Stimulated activated CD4-positive, alpha-beta T cell treated with anti-CD3 and anti-CD28 coated beads, Interleukin-1b, Interleukin-23, amount 100 ng/mL, for 1 hour (primary cell): Measurements from ENCODE around the gene GALNT10.

Source experiments
- DNase-seq, 2 donors: peaks; one replicate each; pipeline ENCODE4 v3.0.0-alpha.2; 2020; ENCODE audit warnings: low read depth in 2 of 2

The GALNT10 gene

DNA sequence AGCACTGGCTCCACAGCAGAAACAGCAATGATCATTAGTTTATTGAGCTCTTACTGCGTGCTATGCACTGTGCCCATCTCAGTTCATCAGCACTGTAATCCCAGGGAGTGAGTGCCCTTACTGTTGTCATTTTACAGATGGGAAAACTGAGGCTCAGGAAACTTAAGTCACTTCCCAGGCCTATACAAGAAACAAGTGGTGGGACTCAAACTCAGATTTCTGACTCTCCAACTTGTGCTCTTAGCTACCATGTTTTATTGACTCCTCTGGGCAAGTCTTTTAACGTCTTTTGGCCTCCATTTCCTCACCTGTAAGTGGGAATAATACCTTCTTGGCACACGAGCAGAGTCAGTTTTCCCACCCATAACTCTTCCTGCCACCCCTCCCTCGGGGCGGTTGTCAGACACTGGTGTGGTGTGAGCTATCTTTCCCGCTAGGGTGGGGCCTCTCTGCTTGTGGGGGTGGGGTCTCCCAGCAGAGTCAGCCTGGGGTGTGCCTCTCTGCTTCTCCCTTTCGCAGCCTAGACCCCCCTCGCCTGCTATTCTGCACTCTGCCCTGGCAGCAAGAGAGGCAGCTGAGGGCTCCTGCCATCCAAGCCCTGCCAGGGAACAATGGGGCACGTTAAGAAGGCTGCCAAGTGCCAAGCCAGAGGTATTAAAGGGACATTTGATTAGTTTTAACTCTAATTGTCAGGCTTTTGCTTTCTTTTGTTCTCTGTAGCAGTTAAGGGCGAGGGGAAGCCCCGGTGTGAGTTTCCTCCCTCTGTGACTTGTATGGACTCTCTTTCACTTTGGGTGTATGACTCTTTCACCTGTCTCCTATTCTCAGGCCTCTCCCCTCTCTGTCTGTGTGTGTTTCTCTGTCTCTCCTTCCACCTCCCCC, 12.1 kb downstream of the GALNT10 start:
- DNase-seq, result peak in 1 of 2 donors; percentile 29

DNA sequence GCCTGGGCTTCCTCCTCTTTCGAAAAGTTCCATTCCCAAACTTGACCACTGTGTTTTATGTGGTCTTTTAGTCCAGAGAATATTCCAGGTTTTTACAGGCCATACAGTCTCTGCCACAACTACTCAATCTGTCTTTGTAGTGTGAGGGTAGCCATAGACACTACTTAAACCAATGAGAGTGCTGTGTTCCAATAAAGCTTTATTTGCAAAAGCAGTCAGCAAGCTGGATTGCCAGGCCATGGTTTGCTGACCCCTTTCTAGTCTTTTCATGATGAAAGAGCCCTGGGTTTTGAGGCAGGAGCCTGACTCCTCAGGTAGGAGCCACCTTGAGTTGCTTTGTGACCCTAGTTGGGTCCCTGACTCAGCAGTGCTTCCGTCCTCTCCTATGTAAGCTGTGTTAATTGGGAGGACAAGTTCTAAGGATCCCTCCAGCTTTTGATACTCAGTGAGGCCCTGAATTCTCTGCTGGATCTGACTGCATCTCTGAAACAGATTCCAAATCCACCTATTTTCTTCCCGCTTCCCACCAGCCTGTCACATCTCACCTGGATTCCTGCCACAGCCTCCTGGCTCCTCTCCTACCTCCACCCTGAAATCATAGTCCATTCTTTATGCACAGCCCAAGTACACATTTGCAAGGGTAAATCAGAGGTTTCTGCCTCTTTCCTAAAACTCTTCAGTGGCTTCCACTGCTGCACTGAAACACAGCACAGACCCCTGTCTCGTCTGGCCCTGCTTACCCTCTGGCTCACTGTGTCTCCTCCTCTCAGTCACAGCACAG, 13.5 kb downstream of the GALNT10 start:
- DNase-seq, result no peak

- no peak for DNase-seq
These were observed 15.0 kb downstream of the GALNT10 start for GRCh38 chr5:154205441-154206117.

GRCh38 chr5:154206311-154206710, 15.8 kb downstream of the GALNT10 start:
- DNase-seq, result no peak

GRCh38 chr5:154207204-154207603, 16.7 kb downstream of the GALNT10 start:
- DNase-seq, result no peak

- no peak for DNase-seq
These were observed 19.1 kb downstream of the GALNT10 start for GRCh38 chr5:154209591-154210081.

- DNase-seq, result no peak
These were observed 19.6 kb downstream of the GALNT10 start for GRCh38 chr5:154210163-154210562.

DNA sequence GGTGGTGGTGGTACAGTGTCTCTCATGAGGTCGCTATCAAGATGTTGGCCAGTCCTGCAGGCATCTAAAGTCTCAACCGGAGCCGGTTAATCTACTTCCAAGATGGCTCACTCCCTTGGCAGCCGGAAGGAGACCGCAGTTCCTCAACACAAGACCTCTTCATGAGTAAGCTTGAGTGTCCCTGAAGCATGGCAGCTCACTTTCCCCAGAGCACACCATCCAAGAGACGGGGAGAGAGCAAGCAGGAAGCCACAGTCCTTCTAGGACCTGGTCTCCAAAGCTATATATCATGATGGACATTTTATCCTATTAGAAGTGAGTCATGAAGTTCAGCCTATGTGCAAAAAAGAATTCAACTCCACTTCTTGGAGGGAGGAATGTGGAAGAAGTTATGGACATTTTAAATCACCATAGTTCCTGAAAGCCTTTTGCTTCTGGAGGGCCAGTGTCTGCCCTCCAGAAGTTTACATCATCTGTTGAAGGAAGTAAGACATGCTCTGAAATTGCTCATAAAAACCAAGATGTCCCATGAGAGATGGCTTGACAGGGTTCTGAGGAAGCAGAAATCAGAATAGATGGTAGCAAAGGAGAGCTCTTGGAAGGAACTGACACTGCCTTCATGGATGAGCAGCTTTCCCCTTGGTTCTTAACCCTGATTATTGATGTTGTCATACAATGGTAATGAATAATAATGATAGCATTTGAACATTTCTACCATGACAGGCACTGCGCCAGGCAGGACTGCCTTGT, 21.3 kb downstream of the GALNT10 start:
- DNase-seq, result no peak

DNA sequence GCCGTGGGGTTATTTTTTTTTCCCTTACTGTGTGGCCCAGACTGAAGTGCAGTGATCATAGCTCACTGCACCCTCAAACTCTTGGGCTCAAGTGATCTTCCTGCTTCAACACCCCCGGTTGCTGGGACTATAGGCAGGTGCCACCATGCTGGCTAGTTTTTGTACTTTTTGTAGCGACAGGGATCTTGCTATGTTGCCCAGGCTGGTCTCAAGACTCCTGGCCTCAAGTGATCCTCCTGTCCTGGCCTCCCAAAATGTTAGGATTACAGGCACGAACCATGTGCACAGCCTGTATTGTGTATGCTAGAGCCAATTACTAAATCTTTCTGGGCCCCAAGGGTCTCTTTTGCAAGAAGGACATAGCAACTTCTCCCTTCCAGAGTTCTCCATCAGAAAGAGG, 23.1 kb downstream of the GALNT10 start:
- DNase-seq, result no peak

DNA sequence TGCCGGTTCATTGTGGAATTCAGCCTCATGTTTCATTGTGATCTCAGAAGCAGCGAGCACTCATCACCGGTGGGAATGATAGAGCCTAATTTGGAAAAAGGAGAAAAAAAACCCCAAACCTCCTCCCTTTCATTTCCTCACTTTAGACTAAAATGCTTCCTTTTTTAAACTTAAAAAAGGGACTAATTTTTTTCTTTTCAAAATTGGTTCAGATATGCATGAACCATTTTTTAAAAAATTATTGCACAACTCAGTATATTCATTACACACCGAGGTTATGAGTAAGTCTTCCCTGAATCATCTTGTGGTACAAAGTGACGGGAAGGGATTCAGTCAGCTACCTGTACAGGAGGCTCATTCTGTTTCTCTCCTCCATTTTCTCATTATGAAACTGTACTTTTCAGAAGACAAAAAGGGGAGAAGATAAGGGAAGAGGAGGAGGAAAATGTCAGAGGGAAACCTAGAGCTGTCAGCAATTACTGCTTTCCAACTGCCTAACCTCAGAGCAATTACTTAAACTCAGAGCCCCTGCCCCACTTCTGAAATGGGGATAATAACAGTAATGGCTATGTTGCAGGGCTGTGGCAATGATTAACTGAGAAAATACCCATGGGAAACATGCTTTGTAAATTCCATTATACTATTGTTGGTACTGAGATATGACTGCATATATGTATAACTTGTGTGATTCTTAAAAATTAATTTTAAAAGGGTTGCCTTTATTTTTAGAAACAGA, 24.0 kb downstream of the GALNT10 start:
- DNase-seq, result no peak

- DNase-seq, result no peak
These were observed 25.2 kb downstream of the GALNT10 start for GRCh38 chr5:154215571-154216325.

DNA sequence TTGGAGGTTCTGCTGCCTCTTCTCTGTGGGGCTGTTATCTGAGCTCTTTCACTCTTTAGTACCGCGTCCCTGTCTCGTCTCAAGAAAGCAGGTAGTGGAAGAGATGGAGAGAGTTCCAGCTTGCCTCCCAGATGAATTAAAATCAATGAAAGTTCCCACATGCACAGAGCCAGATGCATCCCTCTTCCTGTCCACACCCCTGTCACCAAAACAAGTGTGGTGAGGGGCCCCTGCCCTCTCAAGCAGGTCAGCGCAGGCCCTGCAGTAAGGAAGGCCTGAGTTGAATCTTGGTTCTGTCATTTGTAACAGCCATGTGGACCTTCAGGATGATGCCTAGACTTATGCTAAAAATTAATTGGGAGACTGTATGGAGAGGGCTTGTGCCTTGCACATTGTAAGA, 26.9 kb downstream of the GALNT10 start:
- no peak for DNase-seq

DNA sequence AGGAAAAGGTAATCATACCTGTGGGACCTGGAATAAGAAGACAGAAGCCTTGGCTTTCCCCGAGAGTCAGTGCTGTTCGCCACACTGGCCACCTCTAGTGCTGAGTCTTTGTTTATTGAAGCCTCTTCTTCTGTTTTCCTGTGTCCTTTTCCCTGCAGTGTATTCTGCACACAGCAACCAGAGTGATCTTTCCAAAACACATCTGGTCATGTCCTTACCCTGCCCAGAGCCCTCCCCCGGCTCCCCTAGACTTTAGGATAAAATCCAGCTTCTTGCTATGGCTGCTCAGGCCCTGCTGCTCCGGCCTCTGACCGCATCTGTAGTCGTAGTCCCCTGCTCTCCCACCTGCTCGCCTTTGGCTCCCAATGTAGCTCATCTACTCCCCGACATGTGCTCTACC, 28.3 kb downstream of the GALNT10 start:
- DNase-seq, result no peak

GRCh38 chr5:154220625-154221024, 30.1 kb downstream of the GALNT10 start:
- DNase-seq, result no peak

GRCh38 chr5:154221371-154221896, 30.9 kb downstream of the GALNT10 start:
- DNase-seq, result peak in 1 of 2 donors; percentile 37

- DNase-seq, result no peak
These were observed 31.9 kb downstream of the GALNT10 start for GRCh38 chr5:154222414-154222813.

- no peak for DNase-seq
These were observed 32.8 kb downstream of the GALNT10 start for GRCh38 chr5:154223320-154223719.

DNA sequence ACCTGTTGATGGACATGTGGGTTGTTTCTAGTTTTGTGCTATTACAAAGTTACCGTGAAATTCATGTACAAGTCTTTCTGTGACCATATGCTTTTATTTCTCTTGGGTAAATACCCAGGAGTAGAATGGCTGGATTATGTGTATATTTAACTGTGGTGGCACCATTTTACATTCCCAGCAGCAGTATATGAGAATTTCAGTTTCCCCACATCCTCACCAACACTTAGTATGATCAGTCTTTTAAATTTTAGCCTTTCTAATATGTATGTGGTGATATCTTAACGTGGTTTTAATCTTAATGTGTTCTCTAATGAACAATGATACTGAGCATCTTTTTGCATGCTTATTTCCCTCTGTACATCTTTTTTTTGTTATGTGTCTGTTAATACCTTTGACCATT, 36.6 kb downstream of the GALNT10 start:
- no peak for DNase-seq

- DNase-seq, result no peak
These were observed 38.2 kb downstream of the GALNT10 start for GRCh38 chr5:154228696-154229095.

GRCh38 chr5:154230526-154230925, 40.0 kb downstream of the GALNT10 start:
- DNase-seq, result no peak
